ENCODE measurements around the gene DLGAP1.

- TF ChIP-seq POLR2A (IDR thresholded peaks at IDR 0.05) (no peak), CTCF (IDR thresholded peaks at IDR 0.05) (no peak)
These were observed 10.8 kb downstream of the DLGAP1 start for GRCh38 chr18:4444306-4444705.
